Liver (tissue), 9 donors: ENCODE measurements around the gene ATL1. TPM values are rescaled to one million over a fixed set of nuclear protein-coding genes. Genes with fewer than 3 reads are reported as not detected.

ENCODE experiments used
- DNase-seq: peaks from one replicate; pipeline ENCODE4 v3.0.0-alpha.2; 2017; ENCODE audit warnings: low spot score
- H3K27ac ChIP-seq, 2 donors: one replicate each; pipeline ENCODE4 v1.7.0; 2013; ENCODE audit warnings: inconsistent platforms in 2 of 2, low read length in 2 of 2, control low read depth in 1 of 2, low read depth in 1 of 2, mild to moderate bottlenecking in 1 of 2
- H3K27me3 ChIP-seq, 4 donors: one replicate each; pipeline versions ENCODE4 v1.6.1 to v1.7.0; 2013; ENCODE audit warnings: low read length in 3 of 4, inconsistent platforms in 1 of 4, mild to moderate bottlenecking in 1 of 4, moderate library complexity in 1 of 4; ENCODE audit not compliant: control insufficient read depth in 4 of 4, insufficient read depth in 4 of 4
- H3K36me3 ChIP-seq, 4 donors: one replicate each; pipeline versions ENCODE4 v1.6.1 to v1.7.0; 2013; ENCODE audit warnings: low read length in 3 of 4, mild to moderate bottlenecking in 3 of 4, low read depth in 1 of 4, moderate library complexity in 1 of 4; ENCODE audit not compliant: control insufficient read depth in 4 of 4, insufficient read depth in 3 of 4
- H3K4me1 ChIP-seq, 4 donors: one replicate each; pipeline versions ENCODE4 v1.6.1 to v1.7.0; 2013; ENCODE audit warnings: low read length in 3 of 4, mild to moderate bottlenecking in 3 of 4, moderate library complexity in 1 of 4; ENCODE audit not compliant: control insufficient read depth in 4 of 4, insufficient read depth in 4 of 4
- H3K4me3 ChIP-seq, 3 donors: one replicate each; pipeline versions ENCODE4 v1.6.1 to v1.7.0; 2013; ENCODE audit warnings: low read length in 3 of 3, control low read depth in 1 of 3, low read depth in 1 of 3, mild to moderate bottlenecking in 1 of 3
- H3K9ac ChIP-seq, 2 donors: one replicate each; pipeline ENCODE4 v1.7.0; 2013; ENCODE audit warnings: low read length in 2 of 2, mild to moderate bottlenecking in 2 of 2, moderate library complexity in 2 of 2, control low read depth in 1 of 2, low read depth in 1 of 2
- H3K9me3 ChIP-seq, 4 donors: one replicate each; pipeline versions ENCODE4 v1.6.1 to v1.7.0; 2013; ENCODE audit warnings: low read length in 3 of 4; ENCODE audit not compliant: control insufficient read depth in 4 of 4
- EGR1 ChIP-seq, 2 donors: IDR thresholded peaks; 2 replicates each; pipeline ENCODE4 v1.6.1; 2016 to 2018; ENCODE audit warnings: antibody characterized with exemption in 2 of 2, low read depth in 2 of 2
- FOXA1 ChIP-seq: IDR thresholded peaks from 2 replicates; pipeline ENCODE4 v1.6.1; 2016; ENCODE audit warnings: antibody characterized with exemption
- FOXA2 ChIP-seq: IDR thresholded peaks from 2 replicates; pipeline ENCODE4 v1.6.1; 2016; ENCODE audit warnings: antibody characterized with exemption
- GABPA ChIP-seq, 2 donors: IDR thresholded peaks in 1 of 2; conservative IDR thresholded peaks in 1 of 2; 2 replicates each; pipeline ENCODE4 v1.6.1; 2016; ENCODE audit warnings: antibody characterized with exemption in 2 of 2, mild to moderate bottlenecking in 1 of 2, moderate library complexity in 1 of 2
- HNF4A ChIP-seq, 2 donors: conservative IDR thresholded peaks; 2 replicates each; pipeline ENCODE4 v1.6.1; 2016; ENCODE audit warnings: antibody characterized with exemption in 2 of 2, mild to moderate bottlenecking in 2 of 2
- HNF4G ChIP-seq: IDR thresholded peaks from 2 replicates; pipeline ENCODE4 v1.6.1; 2016; ENCODE audit warnings: antibody characterized with exemption
- JUND ChIP-seq, 2 donors: IDR thresholded peaks; 2 replicates each; pipeline ENCODE4 v1.6.1; 2016; ENCODE audit warnings: antibody characterized with exemption in 2 of 2
- NR2F2 ChIP-seq: IDR thresholded peaks from 2 replicates; pipeline ENCODE4 v1.6.1; 2016; ENCODE audit warnings: antibody characterized with exemption
- RAD21 ChIP-seq, 2 donors: IDR thresholded peaks; 2 replicates each; pipeline ENCODE4 v1.6.1; 2016; ENCODE audit warnings: antibody characterized with exemption in 2 of 2, mild to moderate bottlenecking in 2 of 2
- RXRA ChIP-seq, 2 donors: IDR thresholded peaks; 2 replicates each; pipeline ENCODE4 v1.6.1; 2017 to 2018; ENCODE audit warnings: antibody characterized with exemption in 2 of 2, mild to moderate bottlenecking in 1 of 2
- SP1 ChIP-seq: IDR thresholded peaks from 2 replicates; pipeline ENCODE4 v1.6.1; 2018; ENCODE audit warnings: antibody characterized with exemption, mild to moderate bottlenecking
- TAF1 ChIP-seq: conservative IDR thresholded peaks from 2 replicates; pipeline ENCODE4 v1.6.1; 2016; ENCODE audit warnings: antibody characterized with exemption, mild to moderate bottlenecking
- YY1 ChIP-seq: IDR thresholded peaks from 2 replicates; pipeline ENCODE4 v1.6.1; 2016; ENCODE audit warnings: antibody characterized with exemption, mild to moderate bottlenecking
- WGBS: extraction: QIAGEN DNeasy Blood & Tissue Kit; methylation state at CpG from one replicate; pipeline ENCODE4 v1.1.7; 2013; 5-methylcytosine and 5-hydroxymethylcytosine counted together
- polyA plus RNA-seq, 2 donors: library from polyadenylated mRNA; stranded (reverse) in 1 of 2; unstranded in 1 of 2; fragments of 200-250 nt in 1 of 2; fragments of >200 nt in 1 of 2; fragmentation: Nextera tagmentation in 1 of 2; extraction: Ambion mirVana in 1 of 2; gene quantifications; one replicate each; pipeline versions ENCODE4 v1.2.1 to v1.2.3, GENCODE V29; 2013 to 2015
- total RNA-seq, 2 donors: library from RNA; depleted of rRNA; stranded (reverse); fragments of >200 nt; gene quantifications; one replicate each; pipeline ENCODE4 v1.2.3, GENCODE V29; 2014
- TF ChIP-seq, protein P1 (sequence below): IDR thresholded peaks from 2 replicates; pipeline ENCODE4 v1.6.1; 2016; ENCODE audit warnings: antibody characterized with exemption, mild to moderate bottlenecking
- TF ChIP-seq, protein P2 (sequence below): IDR thresholded peaks from 2 replicates; pipeline ENCODE4 v1.6.1; 2016; ENCODE audit warnings: antibody characterized with exemption
- TF ChIP-seq, protein P3 (sequence below): IDR thresholded peaks from 2 replicates; pipeline ENCODE4 v1.6.1; 2016; ENCODE audit warnings: antibody characterized with exemption
- TF ChIP-seq, protein P4 (sequence below): IDR thresholded peaks from 2 replicates; pipeline ENCODE4 v1.6.1; 2016; ENCODE audit warnings: antibody characterized with exemption
- TF ChIP-seq, protein P5 (sequence below): fragments of 150-350 bp; IDR thresholded peaks from 2 replicates; pipeline ENCODE4 v1.5.1; 2017; ENCODE audit warnings: improper control_type of control experiment, low read depth, low read length; ENCODE audit not compliant: missing input control
- donor health status: healthy.
- donor health status: healthy.
- donor health status: healthy.
- donor health status: healthy.
- donor health status: healthy.

The ATL1 gene
- total and polyA plus RNA-seq, 4 donors: 0.17 to 0.79 (median 0.47) TPM

DNA sequence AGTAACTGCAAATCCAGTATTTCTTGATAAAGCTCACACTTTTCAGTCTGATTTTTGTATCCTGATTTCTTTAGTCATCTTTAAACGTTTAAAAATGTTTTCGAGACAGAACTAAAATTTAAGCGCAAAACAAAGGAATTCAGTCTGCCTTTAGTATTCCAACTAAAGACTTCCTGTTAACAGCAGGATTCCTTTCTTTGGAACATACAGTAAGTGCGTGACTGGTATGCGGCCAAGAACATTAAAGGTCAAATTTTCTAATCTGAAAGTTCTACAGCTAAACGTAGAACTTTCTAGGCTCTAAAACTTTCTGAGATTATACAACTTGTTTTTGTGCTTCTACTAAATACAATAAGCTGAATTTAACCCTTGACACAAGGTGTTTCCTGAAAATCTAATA lies 98.3 kb downstream of the ATL1 start:
- TF ChIP-seq RAD21 (IDR thresholded peaks at IDR 0.05) (no peak), NR2F2 (peak; percentile 92), HNF4A (conservative IDR thresholded peaks at IDR 0.05) (peak in 1 of 2 donors; percentile 16), HNF4G (no peak), SP1 (peak; percentile 33)
- TF ChIP-seq, protein P1, sequence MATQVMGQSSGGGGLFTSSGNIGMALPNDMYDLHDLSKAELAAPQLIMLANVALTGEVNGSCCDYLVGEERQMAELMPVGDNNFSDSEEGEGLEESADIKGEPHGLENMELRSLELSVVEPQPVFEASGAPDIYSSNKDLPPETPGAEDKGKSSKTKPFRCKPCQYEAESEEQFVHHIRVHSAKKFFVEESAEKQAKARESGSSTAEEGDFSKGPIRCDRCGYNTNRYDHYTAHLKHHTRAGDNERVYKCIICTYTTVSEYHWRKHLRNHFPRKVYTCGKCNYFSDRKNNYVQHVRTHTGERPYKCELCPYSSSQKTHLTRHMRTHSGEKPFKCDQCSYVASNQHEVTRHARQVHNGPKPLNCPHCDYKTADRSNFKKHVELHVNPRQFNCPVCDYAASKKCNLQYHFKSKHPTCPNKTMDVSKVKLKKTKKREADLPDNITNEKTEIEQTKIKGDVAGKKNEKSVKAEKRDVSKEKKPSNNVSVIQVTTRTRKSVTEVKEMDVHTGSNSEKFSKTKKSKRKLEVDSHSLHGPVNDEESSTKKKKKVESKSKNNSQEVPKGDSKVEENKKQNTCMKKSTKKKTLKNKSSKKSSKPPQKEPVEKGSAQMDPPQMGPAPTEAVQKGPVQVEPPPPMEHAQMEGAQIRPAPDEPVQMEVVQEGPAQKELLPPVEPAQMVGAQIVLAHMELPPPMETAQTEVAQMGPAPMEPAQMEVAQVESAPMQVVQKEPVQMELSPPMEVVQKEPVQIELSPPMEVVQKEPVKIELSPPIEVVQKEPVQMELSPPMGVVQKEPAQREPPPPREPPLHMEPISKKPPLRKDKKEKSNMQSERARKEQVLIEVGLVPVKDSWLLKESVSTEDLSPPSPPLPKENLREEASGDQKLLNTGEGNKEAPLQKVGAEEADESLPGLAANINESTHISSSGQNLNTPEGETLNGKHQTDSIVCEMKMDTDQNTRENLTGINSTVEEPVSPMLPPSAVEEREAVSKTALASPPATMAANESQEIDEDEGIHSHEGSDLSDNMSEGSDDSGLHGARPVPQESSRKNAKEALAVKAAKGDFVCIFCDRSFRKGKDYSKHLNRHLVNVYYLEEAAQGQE: no peak
- no peaks in the 10 kb centered on the region for H3K27me3 ChIP-seq
- H3K36me3 ChIP-seq: no peaks in the 10 kb centered on the region
- peaks cover 0 to 5% (median 3%) of the 10 kb centered on the region in 4 donors for H3K4me1 ChIP-seq
- no peak overlapping the region for H3K9ac ChIP-seq
- no peaks in the 10 kb centered on the region for H3K9me3 ChIP-seq
- no peak for DNase-seq
- 44% methylated on average over 6 of the region's 6 CpGs for WGBS
- H3K4me3 ChIP-seq: no peak overlapping the region
- H3K27ac ChIP-seq: peak overlapping the region; percentile 70 to 77

DNA sequence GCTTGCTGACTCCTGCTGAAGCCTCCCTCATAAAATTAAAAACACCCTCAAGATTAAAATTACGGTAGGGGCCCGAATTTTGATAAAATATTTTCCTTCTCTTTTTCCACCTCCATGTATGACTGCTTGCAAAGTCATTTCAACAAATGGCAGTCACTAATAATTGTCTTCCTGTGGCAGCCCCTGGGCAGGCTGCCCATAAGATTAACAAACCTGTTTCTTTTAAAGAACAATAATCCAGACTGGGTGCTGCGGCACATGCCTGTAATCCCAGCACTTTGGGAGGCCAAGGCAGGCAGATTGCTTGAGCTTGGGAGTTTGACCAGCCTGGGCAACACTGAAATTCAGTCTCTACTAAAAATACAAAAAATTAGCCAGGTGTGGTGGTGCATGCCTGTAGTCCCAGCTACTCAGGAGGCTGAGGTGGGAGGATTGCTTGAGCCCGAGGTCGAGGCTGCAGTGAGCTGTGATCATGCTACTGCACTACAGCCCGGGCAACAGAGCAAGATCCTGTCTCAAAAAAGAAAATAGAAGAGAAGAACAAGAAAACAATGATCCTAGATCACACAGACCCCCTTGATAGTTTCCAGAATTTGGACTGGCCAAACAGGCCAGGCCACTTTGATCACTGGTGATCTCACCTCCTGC lies 99.5 kb downstream of the ATL1 start:
- H3K9ac ChIP-seq: no peak overlapping the region
- H3K4me1 ChIP-seq: peaks cover 0 to 5% (median 3%) of the 10 kb centered on the region in 4 donors
- peaks cover 0 to 3% (median 0%) of the 10 kb centered on the region in 4 donors for H3K36me3 ChIP-seq
- no peaks in the 10 kb centered on the region for H3K9me3 ChIP-seq
- peak overlapping the region in 1 of 2 donors; percentile 77 for H3K27ac ChIP-seq
- DNase-seq: no peak
- H3K4me3 ChIP-seq: no peak overlapping the region
- whole genome bisulfite sequencing: 86% methylated on average over 6 of the region's 6 CpGs
- no peaks in the 10 kb centered on the region for H3K27me3 ChIP-seq
- TF ChIP-seq FOXA2 (no peak), NR2F2 (no peak), GABPA (IDR thresholded peaks at IDR 0.05 in 1 of 2, conservative IDR thresholded peaks at IDR 0.05 in 1 of 2) (no peak), YY1 (no peak), JUND (IDR thresholded peaks at IDR 0.05) (no peak), RXRA (IDR thresholded peaks at IDR 0.05) (no peak), HNF4G (no peak), FOXA1 (no peak), RAD21 (IDR thresholded peaks at IDR 0.05) (no peak), TAF1 (no peak), EGR1 (IDR thresholded peaks at IDR 0.05; ENCODE audit: low read depth in 2 of 2) (no peak), SP1 (no peak), HNF4A (conservative IDR thresholded peaks at IDR 0.05) (no peak)
- TF ChIP-seq, protein P2, sequence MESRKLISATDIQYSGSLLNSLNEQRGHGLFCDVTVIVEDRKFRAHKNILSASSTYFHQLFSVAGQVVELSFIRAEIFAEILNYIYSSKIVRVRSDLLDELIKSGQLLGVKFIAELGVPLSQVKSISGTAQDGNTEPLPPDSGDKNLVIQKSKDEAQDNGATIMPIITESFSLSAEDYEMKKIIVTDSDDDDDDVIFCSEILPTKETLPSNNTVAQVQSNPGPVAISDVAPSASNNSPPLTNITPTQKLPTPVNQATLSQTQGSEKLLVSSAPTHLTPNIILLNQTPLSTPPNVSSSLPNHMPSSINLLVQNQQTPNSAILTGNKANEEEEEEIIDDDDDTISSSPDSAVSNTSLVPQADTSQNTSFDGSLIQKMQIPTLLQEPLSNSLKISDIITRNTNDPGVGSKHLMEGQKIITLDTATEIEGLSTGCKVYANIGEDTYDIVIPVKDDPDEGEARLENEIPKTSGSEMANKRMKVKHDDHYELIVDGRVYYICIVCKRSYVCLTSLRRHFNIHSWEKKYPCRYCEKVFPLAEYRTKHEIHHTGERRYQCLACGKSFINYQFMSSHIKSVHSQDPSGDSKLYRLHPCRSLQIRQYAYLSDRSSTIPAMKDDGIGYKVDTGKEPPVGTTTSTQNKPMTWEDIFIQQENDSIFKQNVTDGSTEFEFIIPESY: no peak
- TF ChIP-seq, protein P3, sequence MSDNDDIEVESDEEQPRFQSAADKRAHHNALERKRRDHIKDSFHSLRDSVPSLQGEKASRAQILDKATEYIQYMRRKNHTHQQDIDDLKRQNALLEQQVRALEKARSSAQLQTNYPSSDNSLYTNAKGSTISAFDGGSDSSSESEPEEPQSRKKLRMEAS: no peak
- TF ChIP-seq, protein P4, sequence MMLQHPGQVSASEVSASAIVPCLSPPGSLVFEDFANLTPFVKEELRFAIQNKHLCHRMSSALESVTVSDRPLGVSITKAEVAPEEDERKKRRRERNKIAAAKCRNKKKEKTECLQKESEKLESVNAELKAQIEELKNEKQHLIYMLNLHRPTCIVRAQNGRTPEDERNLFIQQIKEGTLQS: no peak
- TF ChIP-seq, protein P1: no peak
- TF ChIP-seq, protein P5, sequence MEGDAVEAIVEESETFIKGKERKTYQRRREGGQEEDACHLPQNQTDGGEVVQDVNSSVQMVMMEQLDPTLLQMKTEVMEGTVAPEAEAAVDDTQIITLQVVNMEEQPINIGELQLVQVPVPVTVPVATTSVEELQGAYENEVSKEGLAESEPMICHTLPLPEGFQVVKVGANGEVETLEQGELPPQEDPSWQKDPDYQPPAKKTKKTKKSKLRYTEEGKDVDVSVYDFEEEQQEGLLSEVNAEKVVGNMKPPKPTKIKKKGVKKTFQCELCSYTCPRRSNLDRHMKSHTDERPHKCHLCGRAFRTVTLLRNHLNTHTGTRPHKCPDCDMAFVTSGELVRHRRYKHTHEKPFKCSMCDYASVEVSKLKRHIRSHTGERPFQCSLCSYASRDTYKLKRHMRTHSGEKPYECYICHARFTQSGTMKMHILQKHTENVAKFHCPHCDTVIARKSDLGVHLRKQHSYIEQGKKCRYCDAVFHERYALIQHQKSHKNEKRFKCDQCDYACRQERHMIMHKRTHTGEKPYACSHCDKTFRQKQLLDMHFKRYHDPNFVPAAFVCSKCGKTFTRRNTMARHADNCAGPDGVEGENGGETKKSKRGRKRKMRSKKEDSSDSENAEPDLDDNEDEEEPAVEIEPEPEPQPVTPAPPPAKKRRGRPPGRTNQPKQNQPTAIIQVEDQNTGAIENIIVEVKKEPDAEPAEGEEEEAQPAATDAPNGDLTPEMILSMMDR: no peak
